Measurements from ENCODE around the gene CYP27C1.

DNA sequence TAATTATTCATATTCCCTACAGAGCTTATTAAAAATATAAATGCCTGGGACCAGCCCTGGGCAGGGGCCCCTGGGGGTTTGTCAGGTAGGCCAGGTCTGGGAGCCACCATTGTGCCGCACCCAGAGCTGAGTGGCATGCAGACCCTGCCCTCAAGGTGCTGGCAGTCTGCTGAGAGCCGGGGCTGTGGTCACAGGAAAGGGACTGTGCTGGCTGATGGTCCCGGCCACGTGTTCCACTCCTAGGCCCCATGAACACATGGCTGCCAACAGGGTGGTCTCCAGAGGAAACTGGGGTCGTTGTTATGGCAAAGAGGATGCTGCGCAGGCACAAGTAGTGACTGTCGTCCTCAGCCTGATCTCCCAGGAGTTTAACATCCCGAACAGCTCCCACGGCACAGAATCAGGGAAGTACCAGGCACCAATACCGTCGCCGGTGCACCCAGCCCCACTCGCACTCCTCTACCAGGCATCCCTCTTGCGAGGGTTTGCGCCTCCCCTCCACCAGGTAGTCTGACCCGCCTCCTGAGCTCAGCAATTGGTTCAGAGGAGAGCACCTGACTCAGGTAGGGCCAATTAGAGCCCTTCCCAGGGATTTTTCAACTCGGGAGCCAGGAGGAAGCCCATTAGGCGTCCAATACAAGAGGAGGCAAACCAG, 73.9 kb downstream of the CYP27C1 start:
- TF ChIP-seq RAD21 (conservative IDR thresholded peaks at IDR 0.05): no peak
- TF ChIP-seq MXI1 (conservative IDR thresholded peaks at IDR 0.05; ENCODE audit: poor library complexity, severe bottlenecking): no peak
- TF ChIP-seq EZH2 (IDR thresholded peaks at IDR 0.05; ENCODE audit: borderline replicate concordance, insufficient read depth, low read length, poor library complexity, severe bottlenecking): no peak
- TF ChIP-seq, protein P1, sequence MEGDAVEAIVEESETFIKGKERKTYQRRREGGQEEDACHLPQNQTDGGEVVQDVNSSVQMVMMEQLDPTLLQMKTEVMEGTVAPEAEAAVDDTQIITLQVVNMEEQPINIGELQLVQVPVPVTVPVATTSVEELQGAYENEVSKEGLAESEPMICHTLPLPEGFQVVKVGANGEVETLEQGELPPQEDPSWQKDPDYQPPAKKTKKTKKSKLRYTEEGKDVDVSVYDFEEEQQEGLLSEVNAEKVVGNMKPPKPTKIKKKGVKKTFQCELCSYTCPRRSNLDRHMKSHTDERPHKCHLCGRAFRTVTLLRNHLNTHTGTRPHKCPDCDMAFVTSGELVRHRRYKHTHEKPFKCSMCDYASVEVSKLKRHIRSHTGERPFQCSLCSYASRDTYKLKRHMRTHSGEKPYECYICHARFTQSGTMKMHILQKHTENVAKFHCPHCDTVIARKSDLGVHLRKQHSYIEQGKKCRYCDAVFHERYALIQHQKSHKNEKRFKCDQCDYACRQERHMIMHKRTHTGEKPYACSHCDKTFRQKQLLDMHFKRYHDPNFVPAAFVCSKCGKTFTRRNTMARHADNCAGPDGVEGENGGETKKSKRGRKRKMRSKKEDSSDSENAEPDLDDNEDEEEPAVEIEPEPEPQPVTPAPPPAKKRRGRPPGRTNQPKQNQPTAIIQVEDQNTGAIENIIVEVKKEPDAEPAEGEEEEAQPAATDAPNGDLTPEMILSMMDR (IDR thresholded peaks at IDR 0.05; ENCODE audit: poor library complexity, severe bottlenecking): no peak
- no peak for TF ChIP-seq SMC3 (conservative IDR thresholded peaks at IDR 0.05; ENCODE audit: poor library complexity)
- no peak for TF ChIP-seq POLR2AphosphoS5 (IDR thresholded peaks at IDR 0.05)
- no peak for TF ChIP-seq EP300 (conservative IDR thresholded peaks at IDR 0.05; ENCODE audit: poor library complexity, severe bottlenecking)
- TF ChIP-seq TAF1 (IDR thresholded peaks at IDR 0.05; ENCODE audit: low read depth): no peak
- TF ChIP-seq, protein P2, sequence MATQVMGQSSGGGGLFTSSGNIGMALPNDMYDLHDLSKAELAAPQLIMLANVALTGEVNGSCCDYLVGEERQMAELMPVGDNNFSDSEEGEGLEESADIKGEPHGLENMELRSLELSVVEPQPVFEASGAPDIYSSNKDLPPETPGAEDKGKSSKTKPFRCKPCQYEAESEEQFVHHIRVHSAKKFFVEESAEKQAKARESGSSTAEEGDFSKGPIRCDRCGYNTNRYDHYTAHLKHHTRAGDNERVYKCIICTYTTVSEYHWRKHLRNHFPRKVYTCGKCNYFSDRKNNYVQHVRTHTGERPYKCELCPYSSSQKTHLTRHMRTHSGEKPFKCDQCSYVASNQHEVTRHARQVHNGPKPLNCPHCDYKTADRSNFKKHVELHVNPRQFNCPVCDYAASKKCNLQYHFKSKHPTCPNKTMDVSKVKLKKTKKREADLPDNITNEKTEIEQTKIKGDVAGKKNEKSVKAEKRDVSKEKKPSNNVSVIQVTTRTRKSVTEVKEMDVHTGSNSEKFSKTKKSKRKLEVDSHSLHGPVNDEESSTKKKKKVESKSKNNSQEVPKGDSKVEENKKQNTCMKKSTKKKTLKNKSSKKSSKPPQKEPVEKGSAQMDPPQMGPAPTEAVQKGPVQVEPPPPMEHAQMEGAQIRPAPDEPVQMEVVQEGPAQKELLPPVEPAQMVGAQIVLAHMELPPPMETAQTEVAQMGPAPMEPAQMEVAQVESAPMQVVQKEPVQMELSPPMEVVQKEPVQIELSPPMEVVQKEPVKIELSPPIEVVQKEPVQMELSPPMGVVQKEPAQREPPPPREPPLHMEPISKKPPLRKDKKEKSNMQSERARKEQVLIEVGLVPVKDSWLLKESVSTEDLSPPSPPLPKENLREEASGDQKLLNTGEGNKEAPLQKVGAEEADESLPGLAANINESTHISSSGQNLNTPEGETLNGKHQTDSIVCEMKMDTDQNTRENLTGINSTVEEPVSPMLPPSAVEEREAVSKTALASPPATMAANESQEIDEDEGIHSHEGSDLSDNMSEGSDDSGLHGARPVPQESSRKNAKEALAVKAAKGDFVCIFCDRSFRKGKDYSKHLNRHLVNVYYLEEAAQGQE (IDR thresholded peaks at IDR 0.05; ENCODE audit: borderline replicate concordance): no peak

All from neural cell (in vitro differentiated cells).